HG02852 (cell line): ENCODE data around the gene PFN2.
"Not testable (repeated sequence)": the region's sequence is repeated elsewhere in the genome, so short reads cannot be mapped to it uniquely, and the experiment has no call there.

Source experiments
- ATAC-seq: cut with Tn5 transposase; IDR thresholded peaks from one replicate; pipeline ENCODE4 v1.9.1; 2021; ENCODE audit warnings: mild to moderate bottlenecking, moderate library complexity; ENCODE audit not compliant: unreplicated experiment

The PFN2 gene

DNA sequence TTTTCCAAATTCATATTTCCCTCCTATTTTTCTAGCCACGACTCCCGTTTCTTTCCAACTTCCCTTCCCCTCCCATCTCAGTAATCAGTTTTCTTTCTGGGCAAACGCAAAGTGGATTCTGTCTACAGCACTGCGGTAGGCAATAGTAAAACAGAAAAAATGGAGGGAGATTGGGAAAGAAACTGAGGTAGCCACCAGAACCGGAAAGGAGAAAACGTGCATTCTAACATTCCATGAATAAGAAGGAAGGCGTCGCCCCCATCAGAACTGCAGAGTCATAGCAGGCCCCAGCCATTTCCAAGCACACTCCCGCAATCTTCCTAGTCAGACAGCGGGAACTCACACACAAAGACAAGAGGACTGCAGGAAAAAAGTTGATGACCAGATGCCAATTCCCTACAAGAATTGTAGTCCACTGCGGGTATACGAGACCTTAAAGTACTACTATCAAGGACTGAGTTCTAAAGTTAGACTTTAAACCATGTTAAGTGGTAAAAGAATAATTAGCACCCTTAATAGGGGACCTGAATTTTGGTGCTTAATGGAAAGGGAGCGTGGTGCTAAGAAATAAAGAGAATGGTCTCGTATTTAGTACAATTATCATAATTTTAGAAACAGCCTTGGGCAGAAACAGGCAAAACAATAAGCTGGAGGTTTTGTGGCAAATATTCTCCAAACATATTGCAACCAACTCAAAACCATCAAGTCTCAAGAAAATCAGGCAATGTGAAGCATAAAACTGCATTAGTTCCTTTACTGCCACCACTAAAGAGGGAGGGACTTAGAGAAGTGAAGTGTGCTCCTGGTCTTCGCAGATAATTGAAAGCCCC is 1.4 kb downstream of the PFN2 start:
- no peak for ATAC-seq

DNA sequence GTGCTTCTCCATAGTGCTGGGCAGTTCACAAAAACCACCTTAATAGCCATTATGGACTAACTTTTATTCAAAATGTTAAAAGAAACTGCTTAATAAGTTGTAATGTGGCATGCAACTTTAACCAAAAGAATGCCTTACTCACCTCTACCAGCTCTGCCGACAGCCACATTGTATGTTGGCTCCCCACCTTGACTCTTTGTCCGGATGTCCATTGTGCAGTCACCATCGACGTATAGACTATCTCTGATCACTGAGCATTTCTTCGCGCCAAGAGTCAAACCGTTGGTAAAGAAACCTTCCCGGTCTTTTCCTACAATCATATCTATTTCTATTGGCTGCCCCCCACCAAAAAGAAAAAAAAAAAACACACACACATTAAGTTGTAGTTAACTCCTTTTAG is 2.5 kb downstream of the PFN2 start:
- no peak for ATAC-seq

DNA sequence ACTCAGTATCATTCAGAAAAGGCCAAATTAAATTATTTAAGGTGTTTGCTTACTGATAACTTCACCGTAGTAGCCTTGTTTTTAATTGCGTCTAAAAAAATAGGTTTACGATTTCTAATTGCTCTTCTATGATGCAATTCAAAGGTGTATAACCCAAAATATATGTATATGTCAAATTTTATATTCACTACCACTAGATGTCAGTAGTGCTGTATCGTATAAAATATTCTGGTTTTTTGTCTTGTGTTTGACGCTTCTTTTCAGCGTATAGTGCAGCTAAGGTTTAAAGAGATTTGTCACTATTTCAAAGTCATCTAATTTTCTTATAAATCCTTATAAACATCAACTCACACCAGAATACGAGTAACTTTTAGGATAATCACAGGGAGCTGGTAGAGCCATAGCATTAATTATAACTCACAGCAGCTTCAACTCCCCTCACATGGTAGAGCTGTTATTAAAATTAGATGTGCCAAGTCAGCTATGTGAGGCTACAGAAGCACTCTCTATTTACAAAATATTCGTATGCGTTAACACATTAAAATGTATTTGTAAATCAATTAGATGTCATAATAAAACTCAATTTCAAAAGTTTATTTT is 3.5 kb downstream of the PFN2 start:
- no peak for ATAC-seq

DNA sequence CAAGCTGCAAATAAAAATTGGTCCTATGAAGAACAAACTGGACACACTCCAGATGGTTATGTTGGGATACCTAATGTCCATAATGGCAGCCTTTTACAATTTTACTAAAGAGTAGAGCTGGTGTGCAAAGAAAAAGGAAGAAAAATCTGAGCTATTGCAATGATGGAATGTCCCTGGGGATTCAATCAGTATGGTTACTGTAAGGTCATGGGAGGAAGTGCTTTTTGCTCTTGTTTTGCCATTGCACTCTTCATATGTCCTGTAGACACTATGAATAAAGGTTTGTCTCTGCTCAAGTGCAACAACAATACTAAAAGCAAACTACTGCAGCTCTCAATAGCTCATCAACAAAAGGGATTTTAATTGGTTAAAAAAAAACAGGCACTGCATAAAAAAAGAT is 5.4 kb downstream of the PFN2 start:
- ATAC-seq = no peak

DNA sequence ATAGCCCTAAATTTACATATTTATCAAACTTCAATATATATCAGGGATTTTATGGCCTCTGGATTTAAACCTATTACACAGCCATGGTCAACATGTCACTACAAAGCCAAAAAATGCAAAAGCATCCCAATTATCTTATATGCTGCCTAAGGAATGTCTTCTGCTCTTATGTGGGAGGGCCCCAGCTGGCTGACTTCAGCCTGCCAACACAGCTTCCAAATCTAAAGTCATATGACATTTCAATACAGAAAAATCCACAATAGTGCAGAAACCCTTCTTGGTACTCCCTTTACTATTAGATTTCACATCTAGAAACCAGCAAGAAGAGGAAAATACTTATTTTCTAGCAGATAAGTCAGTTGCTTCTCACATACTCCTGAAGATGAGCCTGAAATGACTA is 6.4 kb downstream of the PFN2 start:
- ATAC-seq = no peak

DNA sequence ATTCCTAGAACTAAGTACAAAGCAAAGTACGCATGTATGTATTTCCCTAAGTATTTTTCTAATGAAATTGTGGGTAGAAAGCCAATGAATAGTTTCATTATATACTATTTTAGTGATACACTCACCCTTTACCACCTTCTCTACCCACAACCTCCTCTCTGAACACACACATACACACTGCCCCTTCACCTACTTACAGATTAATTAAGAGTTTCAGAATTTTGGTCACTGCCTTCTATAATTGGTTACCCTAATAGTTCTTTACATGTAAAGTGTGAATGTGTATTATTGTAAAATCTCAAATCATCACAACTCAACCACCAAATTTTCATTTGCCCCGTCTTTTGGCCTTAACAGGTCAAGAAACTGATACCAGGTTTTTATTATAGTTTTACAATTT is 7.2 kb downstream of the PFN2 start:
- no peak for ATAC-seq

DNA sequence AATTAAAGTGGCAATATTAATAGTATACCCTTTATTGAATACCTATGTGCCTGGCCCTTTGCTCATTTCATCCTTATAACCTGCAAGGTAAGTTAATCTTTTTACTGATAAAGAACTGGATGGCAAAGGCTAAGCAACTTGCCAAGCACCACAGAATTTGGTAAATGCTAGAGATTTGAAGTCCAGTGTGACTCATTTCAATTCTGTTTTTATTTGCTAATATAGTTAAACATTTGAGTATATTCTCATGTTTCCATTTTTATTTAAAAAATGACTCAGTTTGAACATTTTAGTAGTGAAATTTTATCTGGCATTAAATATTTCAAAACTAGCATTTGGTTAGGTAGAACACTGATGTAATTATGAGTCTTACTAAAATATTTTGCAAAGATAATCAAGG is 11.3 kb downstream of the PFN2 start:
- ATAC-seq = no peak

DNA sequence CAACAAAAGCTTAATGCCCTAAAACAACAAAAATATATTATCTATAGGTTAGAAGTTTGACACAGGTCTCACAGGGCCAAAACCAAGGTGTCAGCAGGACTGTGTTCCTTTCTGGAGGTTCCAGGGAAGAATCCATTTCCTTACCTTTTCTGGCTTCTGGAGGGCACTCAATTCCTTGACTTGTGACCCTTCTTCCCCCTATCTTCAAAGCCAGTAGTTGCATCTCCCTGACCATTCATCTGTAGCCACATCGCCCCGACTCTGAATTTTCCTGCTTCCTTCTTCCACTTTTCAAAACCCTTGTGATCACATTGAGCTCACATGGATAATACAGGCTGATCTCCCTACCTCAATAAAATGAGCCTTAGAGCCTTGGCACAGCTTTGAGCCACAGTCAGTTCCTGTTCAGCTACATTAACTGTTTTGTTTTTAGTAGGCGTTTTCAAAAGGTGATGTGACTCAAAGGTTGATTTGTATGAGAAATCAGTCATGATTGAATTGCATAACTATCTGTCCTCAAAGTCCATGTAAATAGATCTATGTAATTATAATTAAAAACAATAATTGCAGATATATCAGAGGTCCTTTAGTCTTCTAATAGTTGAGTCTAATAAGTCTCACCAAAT is 12.4 kb downstream of the PFN2 start:
- ATAC-seq = no peak

DNA sequence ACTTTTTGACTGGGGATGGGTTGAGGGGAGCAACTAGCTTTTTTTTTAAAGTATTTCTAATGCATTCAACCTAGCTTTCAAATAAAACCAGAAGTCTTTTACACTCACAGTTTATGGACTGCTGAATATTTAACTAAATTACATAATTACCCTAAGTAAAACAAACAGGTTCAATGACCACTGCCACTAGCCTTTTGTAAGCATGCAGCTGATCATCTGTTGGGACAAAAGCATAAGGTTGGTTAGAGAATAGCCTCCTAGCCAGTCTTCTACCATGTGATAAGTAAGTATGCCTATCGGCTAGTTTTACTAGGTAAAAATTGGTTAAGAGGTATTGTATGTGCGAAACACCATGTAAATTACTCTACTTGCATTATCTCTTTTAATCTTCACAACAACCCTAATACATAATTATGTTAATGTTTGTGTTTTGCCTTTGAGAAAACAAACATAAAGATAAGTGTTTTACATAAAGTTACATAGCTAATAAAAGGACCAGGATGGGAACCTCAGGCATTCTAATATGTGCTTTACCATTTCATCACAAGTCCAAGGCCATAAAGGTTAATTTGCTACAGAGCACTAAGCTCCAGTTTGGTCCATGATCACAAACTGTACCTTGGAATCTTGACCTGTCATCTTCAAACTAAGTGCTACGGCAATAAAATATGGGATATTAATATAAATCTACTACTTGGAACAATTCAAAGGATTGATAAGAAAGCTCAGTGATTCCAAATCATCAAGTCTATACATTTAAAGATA is 13.2 kb downstream of the PFN2 start:
- ATAC-seq = no peak

DNA sequence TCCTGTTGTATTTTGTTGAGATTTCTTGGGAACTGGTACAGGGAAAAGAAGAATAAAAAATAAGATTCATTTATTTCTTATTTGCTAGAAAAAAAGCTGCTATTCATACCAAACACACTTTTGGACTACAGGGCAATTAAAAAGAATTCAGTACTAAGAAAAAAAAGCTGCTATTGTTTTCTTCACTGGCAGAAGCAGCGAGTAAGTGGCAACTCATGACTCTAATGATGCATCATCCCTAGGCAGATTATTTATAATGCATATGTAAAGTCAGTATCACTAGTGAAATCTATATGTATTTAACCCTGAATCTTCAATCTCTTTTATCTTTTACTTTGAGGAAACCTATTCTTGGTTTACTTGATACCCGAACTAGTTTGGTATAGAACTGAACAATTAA is 15.2 kb downstream of the PFN2 start:
- ATAC-seq = no peak

DNA sequence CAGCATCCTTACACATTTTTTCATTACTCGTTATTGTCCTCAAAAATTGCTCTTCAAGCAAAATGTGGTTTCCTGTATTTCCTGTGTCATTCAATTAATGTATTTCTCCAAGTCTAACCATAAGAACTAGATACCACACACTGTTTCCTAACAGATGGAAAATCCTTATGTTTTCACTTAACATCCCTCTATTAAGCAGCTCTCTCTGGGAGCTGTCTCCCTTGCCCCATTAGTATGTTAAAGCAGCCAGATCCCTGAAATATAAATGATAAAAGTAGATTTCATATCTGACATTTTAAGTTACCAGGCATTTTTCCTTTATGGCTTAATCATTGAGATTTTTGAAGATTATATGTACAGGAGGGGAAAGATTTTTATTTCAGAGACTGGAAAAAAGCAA is 15.9 kb downstream of the PFN2 start:
- ATAC-seq = no peak

DNA sequence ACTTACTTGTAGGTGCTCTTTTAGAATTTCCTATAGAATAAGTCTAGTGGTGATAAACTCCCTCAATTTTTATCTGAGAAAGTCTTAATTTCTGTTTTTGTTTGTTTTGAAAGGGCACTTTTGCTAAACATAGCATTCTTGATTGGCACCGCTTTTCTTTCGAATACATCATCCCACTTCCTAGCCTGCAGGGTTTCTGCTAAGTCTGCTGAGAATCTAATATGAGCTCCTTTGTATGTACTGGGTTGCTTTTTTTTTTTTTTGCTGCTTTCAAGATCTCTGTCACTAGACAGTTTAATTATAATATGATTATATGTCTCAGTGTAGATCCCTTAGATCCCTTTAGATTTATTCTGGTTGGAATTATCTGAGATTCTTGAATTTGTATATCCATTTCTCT is 21.5 kb downstream of the PFN2 start:
- no peak for ATAC-seq

DNA sequence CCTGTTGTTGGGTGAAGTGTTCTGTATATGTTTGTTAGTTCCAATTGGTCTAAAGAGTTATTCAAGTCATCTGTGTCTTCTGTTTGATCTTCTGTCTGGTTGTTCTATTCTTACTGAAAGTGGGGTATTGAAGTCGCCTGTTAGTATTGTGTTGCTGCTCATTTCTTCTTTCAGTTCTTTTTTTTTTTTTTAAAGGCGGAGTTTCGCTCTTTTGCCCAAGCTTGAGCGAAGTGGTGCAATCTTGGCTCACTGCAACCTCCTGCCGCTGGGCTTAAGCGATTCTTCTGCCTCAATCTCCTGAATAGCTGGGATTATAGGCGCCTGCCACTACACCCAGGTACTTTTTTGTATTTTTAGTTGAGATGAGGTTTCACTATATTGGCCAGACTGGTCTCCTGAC is 23.5 kb downstream of the PFN2 start:
- no peak for ATAC-seq

DNA sequence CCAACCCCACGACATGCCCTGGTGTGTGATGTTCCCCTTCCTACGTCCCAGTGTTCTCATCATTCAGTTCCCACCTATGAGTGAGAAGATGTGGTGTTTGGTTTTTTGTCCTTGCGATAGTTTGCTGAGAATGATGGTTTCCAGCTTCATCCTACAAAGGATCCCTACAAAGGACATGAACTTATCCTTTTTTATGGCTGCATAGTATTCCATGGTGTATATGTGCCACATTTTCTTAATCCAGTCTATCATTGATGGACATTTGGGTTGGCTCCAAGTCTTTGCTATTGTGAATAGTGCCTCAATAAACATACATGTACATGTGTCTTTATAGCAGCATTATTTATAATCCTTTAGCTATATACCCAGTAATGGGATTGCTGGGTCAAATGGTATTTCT is 26.7 kb downstream of the PFN2 start:
- not testable (repeated sequence) for ATAC-seq

DNA sequence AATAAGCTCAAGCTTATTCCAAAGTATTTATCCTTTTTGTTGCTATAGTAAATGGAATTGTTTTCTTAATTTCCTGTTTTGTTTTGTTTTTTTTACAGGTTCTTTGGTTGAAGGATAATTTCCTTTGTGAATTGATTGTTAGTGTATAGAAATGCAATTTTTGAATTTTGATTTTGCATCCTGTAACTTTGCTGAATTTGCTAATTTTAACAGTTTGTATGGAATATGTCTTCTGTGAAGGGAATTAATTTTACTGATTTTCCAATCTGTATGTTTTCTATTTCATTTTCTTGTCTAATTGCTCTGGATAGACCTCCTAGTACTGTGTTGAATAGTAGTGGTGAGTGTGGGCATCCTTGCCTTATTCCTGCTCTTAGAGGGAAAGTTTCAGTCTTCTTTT is 28.3 kb downstream of the PFN2 start:
- no peak for ATAC-seq

DNA sequence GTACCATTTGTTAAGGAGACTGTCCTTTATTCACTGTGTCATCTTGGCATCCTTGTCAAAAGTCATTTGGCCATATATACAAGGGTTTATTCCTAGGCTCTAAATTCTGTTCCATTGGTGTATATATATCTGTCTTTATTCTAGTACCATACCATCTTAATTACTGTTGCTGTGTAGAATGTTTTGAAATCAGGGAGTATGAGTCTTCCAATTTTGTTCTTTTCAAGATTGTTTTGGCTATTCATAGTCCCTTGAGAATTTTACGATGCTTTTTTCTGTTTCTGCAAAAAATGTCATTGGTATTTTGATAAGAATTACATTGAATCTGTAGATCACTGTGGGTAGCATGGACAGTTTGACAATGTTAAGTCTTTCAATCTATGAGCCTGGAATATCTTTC is 28.7 kb downstream of the PFN2 start:
- no peak for ATAC-seq

DNA sequence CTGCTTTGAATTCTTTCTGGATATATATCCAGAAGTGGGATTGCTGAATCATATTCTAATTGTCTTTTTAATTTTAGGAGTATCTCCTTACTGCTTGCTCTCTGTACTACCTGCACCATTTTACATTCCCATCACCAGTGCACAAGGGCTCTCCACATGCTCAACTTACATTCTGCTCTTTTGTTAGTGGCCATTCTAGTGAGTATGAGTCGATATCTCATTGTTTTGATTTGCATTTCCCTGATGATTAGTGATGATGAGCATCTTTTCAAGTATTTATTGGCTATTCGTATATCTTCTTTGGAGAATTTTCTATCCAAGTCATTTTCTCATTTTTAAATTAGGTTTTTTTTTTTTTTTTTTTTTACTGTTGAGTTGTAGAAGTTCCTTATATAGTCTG is 29.5 kb downstream of the PFN2 start:
- no peak for ATAC-seq

DNA sequence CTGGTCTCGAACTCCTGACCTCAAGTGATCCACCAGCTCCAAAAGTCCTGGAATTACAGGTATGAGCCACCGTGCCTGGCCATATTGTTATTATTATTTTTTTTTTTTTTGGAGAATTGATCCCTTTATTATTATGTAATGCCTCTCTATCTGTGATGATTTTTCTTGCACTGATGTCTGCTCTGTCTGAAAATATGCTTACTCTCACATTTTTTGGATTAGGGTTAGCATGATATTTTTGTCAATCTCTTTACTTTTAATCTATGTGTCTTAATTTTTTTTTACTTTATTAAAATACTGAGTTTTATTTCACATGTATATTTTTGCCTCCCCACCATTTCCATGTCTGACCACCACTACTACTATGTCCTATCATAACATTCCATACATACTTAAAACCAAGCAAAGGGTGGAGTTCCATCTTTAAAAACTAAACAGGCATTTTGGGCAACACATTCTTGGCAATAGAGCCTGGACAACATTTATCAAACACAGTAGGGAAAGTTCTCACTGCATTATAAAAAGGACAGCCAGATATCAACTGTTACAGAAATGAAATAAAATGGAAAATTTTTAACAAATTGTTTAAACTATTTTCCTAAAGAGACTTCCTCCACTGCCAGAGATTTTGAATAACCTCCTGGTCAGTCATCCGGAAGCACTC is 32.2 kb downstream of the PFN2 start:
- ATAC-seq = not testable (repeated sequence)

DNA sequence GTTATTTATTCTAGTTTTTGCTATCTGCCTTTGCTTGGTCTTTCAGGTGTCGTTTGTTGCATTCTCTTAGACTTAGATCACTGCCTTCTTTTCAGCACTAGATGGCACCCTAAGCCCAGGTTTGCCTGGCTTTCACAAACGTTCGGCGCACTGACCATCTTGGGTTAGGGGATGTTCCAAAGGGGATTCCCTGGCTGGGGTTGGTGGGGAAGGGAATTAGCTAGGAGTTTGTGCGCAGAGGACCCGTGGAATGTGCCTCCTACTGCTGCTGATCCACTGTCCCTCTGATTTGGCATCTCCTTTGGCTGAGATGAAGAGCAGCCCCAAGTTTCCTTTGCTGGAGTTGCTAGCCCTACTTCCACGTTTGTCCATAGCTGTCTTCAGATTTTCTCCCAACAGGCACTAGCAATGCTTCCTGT is 33.9 kb downstream of the PFN2 start:
- no peak for ATAC-seq

DNA sequence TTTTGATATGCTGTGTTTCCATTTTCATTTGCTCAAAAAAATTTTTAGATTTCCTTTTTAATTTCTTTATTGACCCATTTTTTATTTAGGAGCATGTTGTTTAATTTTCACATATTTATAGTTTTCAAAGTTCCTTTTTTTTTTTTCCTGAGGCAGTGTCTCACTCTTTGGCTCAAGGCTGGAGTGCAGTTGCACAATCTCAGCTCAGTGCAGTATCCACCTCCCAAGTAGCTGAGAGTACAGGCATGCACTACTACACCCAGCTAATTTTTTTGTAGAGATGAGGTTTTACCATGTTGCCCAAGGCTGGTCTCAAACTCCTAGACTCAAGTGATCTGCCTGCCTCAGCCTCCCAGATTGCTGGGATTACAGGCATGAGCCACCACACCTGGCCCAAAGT is 36.2 kb downstream of the PFN2 start:
- no peak for ATAC-seq

DNA sequence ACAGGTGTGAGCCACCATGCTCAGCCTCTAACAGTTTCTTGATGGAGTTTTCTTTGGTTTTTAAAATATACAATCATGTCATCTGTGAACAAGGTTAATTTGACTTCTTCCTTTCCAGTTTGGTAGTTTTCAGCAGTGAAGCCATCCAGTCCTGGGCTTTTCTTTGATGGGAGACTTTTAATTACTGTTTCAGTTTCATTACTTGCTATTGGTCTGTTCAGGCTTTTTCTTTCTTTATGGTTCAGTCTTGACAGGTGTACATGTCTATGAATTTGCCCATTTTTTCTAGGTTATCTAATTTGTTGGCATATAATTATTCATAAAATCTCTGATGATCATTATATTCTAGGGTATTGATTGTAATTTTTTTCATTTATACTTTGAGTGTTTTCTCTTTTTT is 36.8 kb downstream of the PFN2 start:
- ATAC-seq = no peak
